Upper lobe of right lung (tissue), 1 donor: ENCODE results near the gene AK5. TPM values are rescaled to one million over a fixed set of nuclear protein-coding genes. Genes with fewer than 3 reads are reported as not detected.
"Not testable (repeated sequence)": the region's sequence is repeated elsewhere in the genome, so short reads cannot be mapped to it uniquely, and the experiment has no call there.

Source experiments
- ATAC-seq: fragments of 200-7000 bp; cut with Tn5 transposase; one replicate; pipeline ENCODE4 v1.9.1; 2020; ENCODE audit warnings: mild to moderate bottlenecking, moderate library complexity
- DNase-seq: peaks from one replicate; pipeline ENCODE4 v3.0.0-alpha.2; 2020
- H3K27ac ChIP-seq: fragments of 200-600 bp; one replicate; pipeline ENCODE4 v1.8.0; 2022
- H3K27me3 ChIP-seq: fragments of 200-600 bp; one replicate; pipeline ENCODE4 v1.8.0; 2022; ENCODE audit warnings: mild to moderate bottlenecking
- H3K36me3 ChIP-seq: fragments of 200-600 bp; one replicate; pipeline ENCODE4 v1.8.0; 2022
- H3K4me1 ChIP-seq: fragments of 200-600 bp; one replicate; pipeline ENCODE4 v1.8.0; 2022
- H3K4me3 ChIP-seq: fragments of 200-600 bp; one replicate; pipeline ENCODE4 v1.8.0; 2022; ENCODE audit warnings: mild to moderate bottlenecking
- H3K9me3 ChIP-seq: fragments of 200-600 bp; one replicate; pipeline ENCODE4 v1.8.0; 2022
- intact Hi-C: fragments of 100-400 bp; cut with DNase I; formaldehyde crosslinking; loops from one replicate; pipeline ENCODE4 v1.11.0; 2022
- total RNA-seq: library from RNA; stranded (reverse); fragmentation: NEBNext Ultra II Directional; extraction: Animal tissue kit (Norgen Biotek cat#: 25700); gene quantifications from one replicate; pipeline ENCODE4 v1.2.1, GENCODE V29; 2021
- TF ChIP-seq, protein P1 (sequence below): fragments of 200-600 bp; IDR thresholded peaks from one replicate; pipeline ENCODE4 v1.8.0; 2022; ENCODE audit warnings: antibody characterized with exemption
- donor health status: DM: no; HTN: yes; CAD: no; lungs with severe emphysema.

AK5 gene
- total RNA-seq, 1 donor from 2014 or later: not detected

DNA sequence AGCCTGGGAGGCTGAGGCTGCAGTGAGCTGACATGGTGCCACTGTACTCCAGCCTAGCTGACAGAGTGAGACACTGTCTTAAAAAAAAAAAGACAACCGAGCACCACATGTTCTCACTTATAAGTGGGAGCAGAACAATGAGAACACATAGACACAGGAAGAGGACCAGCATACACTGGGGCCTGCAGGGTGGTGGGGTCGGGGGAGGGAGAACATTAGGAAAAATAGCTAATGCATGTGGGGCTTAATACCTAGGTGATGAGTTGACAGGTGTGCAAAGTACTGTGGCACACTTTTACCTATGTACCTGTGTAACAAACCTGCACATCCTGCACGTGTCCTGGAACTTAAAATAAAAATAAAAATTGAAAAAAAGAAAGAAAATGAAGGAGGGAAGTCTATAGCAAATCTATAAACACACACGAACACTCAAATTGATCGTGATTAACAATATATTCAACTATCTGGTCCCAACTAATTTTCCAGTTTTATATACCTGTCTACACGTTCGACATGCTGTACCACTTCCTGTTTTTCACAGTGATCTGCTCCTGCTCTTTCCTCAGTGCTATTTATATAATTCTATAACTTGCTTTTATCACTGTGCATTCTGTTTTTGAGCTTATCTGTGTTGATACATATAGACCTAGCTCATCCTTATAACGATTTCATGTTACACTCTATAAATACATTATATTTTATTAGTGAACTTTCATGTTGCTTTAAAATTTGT lies 27.2 kb downstream of the AK5 start:
- H3K4me3 ChIP-seq: no peak overlapping the region
- intact Hi-C loops: no loop called here
- TF ChIP-seq, protein P1, sequence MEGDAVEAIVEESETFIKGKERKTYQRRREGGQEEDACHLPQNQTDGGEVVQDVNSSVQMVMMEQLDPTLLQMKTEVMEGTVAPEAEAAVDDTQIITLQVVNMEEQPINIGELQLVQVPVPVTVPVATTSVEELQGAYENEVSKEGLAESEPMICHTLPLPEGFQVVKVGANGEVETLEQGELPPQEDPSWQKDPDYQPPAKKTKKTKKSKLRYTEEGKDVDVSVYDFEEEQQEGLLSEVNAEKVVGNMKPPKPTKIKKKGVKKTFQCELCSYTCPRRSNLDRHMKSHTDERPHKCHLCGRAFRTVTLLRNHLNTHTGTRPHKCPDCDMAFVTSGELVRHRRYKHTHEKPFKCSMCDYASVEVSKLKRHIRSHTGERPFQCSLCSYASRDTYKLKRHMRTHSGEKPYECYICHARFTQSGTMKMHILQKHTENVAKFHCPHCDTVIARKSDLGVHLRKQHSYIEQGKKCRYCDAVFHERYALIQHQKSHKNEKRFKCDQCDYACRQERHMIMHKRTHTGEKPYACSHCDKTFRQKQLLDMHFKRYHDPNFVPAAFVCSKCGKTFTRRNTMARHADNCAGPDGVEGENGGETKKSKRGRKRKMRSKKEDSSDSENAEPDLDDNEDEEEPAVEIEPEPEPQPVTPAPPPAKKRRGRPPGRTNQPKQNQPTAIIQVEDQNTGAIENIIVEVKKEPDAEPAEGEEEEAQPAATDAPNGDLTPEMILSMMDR: no peak
- H3K27ac ChIP-seq: no peak overlapping the region
- no peaks in the 10 kb centered on the region for H3K27me3 ChIP-seq
- no peaks in the 10 kb centered on the region for H3K9me3 ChIP-seq
- no peaks in the 10 kb centered on the region for H3K4me1 ChIP-seq
- no peaks in the 10 kb centered on the region for H3K36me3 ChIP-seq
- ATAC-seq (no peak), DNase-seq (no peak)

DNA sequence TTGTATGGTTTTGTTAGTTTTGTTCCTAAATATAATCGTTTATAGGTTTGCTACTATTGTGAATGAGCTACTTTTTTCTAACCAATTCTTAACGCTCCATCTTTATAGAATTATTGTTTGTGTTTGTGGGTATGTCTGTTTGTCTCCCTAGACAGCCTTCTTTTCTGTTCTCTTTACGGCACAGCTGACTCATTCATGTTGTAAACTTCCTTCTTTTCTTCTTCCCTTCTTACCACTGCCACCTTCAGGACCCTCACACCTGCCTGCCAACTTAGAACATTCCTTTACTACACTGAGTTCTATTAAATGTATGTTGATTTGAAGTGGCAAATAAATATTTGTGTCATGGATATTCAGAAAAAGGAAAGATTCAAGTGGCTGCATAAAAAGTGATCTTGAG lies 29.1 kb downstream of the AK5 start:
- TF ChIP-seq, protein P1: no peak
- no peak for DNase-seq
- H3K4me3 ChIP-seq: no peak overlapping the region
- no peak overlapping the region for H3K27ac ChIP-seq
- no peaks in the 10 kb centered on the region for H3K4me1 ChIP-seq
- no peaks in the 10 kb centered on the region for H3K9me3 ChIP-seq
- no peaks in the 10 kb centered on the region for H3K27me3 ChIP-seq
- ATAC-seq: no peak
- H3K36me3 ChIP-seq: no peaks in the 10 kb centered on the region
- intact Hi-C loops: no loop called here

DNA sequence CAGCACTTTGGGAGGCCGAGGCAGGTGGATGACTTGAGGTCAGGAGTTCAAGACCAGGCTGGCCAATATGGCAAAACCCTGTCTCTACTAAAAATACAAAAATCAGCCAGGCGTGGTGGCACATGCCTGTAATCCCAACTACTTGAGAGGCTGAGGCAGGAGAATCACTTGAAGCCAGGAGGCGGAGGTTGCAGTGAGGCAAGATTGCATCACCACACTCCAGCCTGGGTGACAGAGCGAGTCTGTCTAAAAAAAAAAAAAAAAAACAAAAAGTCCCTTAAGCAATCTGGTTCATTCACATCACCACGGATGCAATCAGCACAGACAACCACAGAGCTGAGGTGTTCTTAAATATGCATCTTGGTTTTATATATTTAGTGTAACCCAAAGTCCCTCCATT lies 30.5 kb downstream of the AK5 start:
- H3K36me3 ChIP-seq, H3K27me3 ChIP-seq, H3K4me1 ChIP-seq, intact Hi-C loops, DNase-seq, H3K9me3 ChIP-seq, H3K4me3 ChIP-seq, ATAC-seq, H3K27ac ChIP-seq: not testable (repeated sequence)

DNA sequence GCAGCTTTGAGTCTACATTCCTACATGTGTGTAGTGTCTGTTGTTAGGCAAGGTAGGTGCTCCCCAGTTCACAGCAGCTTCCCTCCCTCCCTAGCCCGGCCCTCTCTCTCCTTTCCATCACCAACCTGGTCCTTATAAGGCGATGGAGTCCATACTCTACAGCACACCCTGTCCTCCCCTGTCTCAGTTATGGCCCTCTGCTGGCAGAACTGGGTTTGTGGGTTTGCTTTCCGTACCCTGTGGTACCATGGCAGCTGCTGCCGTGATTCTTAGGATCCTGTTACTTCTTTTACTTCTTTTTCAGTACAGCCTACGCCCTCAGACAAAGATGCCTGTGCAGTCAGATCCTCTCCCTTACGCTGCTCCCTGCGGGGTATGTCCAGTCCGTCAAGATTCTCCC lies 31.7 kb downstream of the AK5 start:
- Histone ChIP-seq H3K4me1 (no peaks in the 10 kb centered on the region), H3K36me3 (no peaks in the 10 kb centered on the region), H3K9me3 (no peaks in the 10 kb centered on the region), H3K27ac (no peak overlapping the region), H3K27me3 (no peaks in the 10 kb centered on the region), H3K4me3 (no peak overlapping the region)
- TF ChIP-seq, protein P1: no peak
- ATAC-seq (peak; percentile 76), DNase-seq (no peak)
- intact Hi-C loops: no loop called here

DNA sequence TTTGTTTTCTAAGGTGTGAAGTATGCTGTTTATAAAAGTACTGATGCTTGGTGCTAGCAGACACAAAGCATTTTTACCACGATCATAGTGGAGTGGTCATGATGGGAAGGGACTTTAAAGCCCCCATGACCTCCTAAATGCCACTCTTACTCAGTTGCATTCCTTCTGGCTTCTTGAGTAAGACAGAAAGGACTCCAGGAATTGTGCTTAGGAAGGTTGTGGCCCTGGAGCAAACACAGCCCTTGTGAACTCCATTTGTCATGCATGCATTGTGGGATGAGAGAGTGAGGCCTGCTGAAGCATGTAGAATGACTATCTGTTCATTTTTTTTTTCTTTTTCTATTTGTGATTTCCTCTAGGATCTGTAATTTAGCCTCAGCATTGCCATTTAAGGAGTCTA lies 34.2 kb downstream of the AK5 start:
- intact Hi-C loops: no loop called here
- DNase-seq (no peak), ATAC-seq (no peak)
- Histone ChIP-seq H3K4me3 (no peak overlapping the region), H3K36me3 (no peaks in the 10 kb centered on the region), H3K9me3 (no peaks in the 10 kb centered on the region), H3K27ac (no peak overlapping the region), H3K27me3 (no peaks in the 10 kb centered on the region), H3K4me1 (no peaks in the 10 kb centered on the region)
- TF ChIP-seq, protein P1: no peak

DNA sequence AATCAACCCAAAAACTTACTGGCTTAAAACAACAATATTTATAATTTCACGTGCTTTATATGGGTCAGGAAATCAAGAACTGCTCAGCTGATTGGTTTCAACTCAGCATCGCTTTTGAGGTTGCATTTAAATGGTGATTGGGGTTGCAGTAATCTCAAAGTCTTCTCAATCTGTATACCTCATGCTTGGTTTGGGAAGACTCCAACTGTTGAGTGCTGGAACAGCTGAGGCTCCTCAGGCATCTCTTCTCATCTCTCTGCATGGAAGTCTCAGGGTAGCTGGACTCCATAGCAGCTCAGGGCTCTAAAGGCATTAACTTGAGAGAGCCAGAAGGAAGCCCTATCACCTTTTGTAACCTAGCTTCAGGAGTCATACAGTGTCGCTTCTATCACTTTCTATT lies 35.1 kb downstream of the AK5 start:
- no peak for ATAC-seq
- H3K4me3 ChIP-seq: no peak overlapping the region
- no peaks in the 10 kb centered on the region for H3K9me3 ChIP-seq
- intact Hi-C loops: no loop called here
- TF ChIP-seq, protein P1: no peak
- no peak for DNase-seq
- H3K36me3 ChIP-seq: no peaks in the 10 kb centered on the region
- H3K4me1 ChIP-seq: no peaks in the 10 kb centered on the region
- H3K27ac ChIP-seq: no peak overlapping the region
- H3K27me3 ChIP-seq: no peaks in the 10 kb centered on the region
